ENCODE measurements around the gene NEURL1B. TPM values are rescaled to one million over a fixed set of nuclear protein-coding genes. Genes with fewer than 3 reads are reported as not detected.

NEURL1B gene
- total RNA-seq, 4 donors from 2014 or later = 11.9 to 18.8 (median 15.6) TPM

DNA sequence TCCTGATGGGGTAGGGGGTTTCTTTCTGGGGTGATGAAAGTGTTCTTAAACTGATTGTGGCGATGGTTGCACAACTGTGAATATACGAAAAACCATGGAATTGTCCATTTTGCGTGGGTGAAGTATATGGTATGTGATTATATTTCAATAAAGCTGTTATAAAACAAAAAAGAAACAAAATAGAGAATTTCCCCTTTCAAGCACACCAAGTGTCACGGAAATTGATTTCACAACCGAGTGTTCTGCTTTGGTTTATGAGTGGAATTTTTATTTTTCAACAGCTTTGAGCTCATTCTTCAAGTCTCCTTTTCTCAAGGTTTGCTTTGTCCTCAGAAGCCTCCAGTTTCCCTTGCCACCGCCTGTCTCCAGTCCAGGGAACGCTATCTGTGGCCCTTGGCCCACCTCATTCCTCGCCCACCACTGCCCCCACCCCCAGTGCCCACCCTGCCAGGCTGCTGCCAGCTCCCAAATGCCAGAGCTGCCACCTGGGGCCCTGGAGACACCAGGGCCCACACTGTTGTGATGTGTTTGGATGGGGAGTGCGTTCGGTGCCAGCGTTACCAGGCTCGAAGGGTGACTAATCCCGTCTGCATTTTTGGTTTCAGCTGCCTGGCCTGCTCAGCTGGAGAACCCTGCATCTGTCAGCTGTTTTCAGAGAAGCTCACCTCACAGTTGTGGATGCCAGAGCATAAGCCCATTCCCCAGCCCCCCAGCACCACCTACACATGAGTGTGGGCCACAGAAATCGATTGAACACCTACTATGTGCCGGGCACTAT is 99.6 kb downstream of the NEURL1B start:
- peak overlapping the region in 1 of 4 donors; percentile 31 for H3K4me3 ChIP-seq
- no peaks in the 10 kb centered on the region for H3K27me3 ChIP-seq
- H3K36me3 ChIP-seq = no peaks in the 10 kb centered on the region
- H3K27ac ChIP-seq = peak overlapping the region; percentile 86 to 91 (median 91)
- 30 to 46% methylated on average over 14 to 15 of the region's 15 CpGs for WGBS, 2 donors
- no peak for TF ChIP-seq POLR2A (IDR thresholded peaks at IDR 0.05)
- TF ChIP-seq, protein P1, sequence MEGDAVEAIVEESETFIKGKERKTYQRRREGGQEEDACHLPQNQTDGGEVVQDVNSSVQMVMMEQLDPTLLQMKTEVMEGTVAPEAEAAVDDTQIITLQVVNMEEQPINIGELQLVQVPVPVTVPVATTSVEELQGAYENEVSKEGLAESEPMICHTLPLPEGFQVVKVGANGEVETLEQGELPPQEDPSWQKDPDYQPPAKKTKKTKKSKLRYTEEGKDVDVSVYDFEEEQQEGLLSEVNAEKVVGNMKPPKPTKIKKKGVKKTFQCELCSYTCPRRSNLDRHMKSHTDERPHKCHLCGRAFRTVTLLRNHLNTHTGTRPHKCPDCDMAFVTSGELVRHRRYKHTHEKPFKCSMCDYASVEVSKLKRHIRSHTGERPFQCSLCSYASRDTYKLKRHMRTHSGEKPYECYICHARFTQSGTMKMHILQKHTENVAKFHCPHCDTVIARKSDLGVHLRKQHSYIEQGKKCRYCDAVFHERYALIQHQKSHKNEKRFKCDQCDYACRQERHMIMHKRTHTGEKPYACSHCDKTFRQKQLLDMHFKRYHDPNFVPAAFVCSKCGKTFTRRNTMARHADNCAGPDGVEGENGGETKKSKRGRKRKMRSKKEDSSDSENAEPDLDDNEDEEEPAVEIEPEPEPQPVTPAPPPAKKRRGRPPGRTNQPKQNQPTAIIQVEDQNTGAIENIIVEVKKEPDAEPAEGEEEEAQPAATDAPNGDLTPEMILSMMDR (IDR thresholded peaks at IDR 0.05) = no peak
- no peaks in the 10 kb centered on the region for H3K9me3 ChIP-seq
- no peak for DNase-seq
- intact Hi-C loops (cut with DNase I) = no loop called here
- peaks cover 13 to 62% (median 29%) of the 10 kb centered on the region in 3 donors for H3K4me1 ChIP-seq

Small RNAs within 50 kb of the gene (small RNA-seq; reads per million reads assigned to genes)
- gene AC027309.2 (0 reads per million in 4 donors), gene MIR5003 (0 to 0.15 (median 0) reads per million in 4 donors)

Other genes with a start within 250 kb of the NEURL1B start
- gene SH3PXD2B, start 186.7 kb upstream of the NEURL1B start, total RNA-seq = 10 to 100 TPM in 3 of 4 donors, 1 to 10 TPM in 1; 7.1 to 22.1 (median 13.8) TPM
- 100 to 1,000 TPM; 222 to 415 (median 252) TPM for gene DUSP1, start 129.9 kb downstream of the NEURL1B start, total RNA-seq
- gene ERGIC1, start 193.0 kb downstream of the NEURL1B start, total RNA-seq = 10 to 100 TPM; 50.9 to 83.0 (median 65.5) TPM